Cardiac fibroblast (primary cell): ENCODE data around the gene AGAP5.

Experiments
- DNase-seq, 2 donors: peaks; one replicate each; pipeline versions ENCODE4 v3.0.0 to v3.0.0-alpha.2; 2010; ENCODE audit warnings: low read depth in 2 of 2
- H3K4me3 ChIP-seq, 2 donors: replicated peaks in 1 of 2; 1 replicate in 1 of 2; 2 replicates in 1 of 2; pipeline ENCODE4 v1.5.1; 2011; ENCODE audit warnings: low read depth in 2 of 2, low read length in 2 of 2, mild to moderate bottlenecking in 2 of 2, moderate library complexity in 1 of 2
- TF ChIP-seq, protein P1 (sequence below): IDR thresholded peaks from one replicate; pipeline ENCODE4 v1.5.1; 2011; ENCODE audit warnings: low read depth, mild to moderate bottlenecking, low read length, inconsistent platforms

AGAP5 gene

GRCh38 chr10:73647211-73647874, 50.6 kb downstream of the AGAP5 start:
- TF ChIP-seq, protein P1, sequence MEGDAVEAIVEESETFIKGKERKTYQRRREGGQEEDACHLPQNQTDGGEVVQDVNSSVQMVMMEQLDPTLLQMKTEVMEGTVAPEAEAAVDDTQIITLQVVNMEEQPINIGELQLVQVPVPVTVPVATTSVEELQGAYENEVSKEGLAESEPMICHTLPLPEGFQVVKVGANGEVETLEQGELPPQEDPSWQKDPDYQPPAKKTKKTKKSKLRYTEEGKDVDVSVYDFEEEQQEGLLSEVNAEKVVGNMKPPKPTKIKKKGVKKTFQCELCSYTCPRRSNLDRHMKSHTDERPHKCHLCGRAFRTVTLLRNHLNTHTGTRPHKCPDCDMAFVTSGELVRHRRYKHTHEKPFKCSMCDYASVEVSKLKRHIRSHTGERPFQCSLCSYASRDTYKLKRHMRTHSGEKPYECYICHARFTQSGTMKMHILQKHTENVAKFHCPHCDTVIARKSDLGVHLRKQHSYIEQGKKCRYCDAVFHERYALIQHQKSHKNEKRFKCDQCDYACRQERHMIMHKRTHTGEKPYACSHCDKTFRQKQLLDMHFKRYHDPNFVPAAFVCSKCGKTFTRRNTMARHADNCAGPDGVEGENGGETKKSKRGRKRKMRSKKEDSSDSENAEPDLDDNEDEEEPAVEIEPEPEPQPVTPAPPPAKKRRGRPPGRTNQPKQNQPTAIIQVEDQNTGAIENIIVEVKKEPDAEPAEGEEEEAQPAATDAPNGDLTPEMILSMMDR: no peak
- H3K4me3 ChIP-seq: peak overlapping the region; percentile 51 to 59
- peak; percentile 29 to 47 for DNase-seq

DNA sequence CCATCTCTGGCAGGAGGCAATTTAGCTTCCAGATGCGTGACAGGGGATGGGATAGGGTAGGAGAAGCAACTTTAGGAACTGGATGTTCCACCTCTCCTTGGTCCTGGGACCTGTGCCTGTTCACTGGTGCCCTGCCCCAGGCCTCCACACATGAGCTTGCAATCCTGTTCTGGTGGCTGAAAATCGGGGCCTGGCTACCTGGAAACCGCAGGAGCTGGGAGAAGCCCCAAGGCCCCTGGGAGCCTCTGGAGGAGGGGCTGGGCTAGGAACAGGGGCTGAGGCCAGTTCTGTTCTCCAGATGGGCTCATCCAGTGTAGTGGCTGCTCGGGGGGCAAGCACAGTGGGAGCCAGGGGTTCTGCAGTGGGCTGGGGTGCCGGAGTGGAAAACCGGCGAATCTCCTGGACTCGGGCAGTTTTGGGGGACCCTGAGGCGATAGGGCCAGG, 51.3 kb downstream of the AGAP5 start:
- no peak overlapping the region for H3K4me3 ChIP-seq
- TF ChIP-seq, protein P1: no peak
- DNase-seq: no peak

GRCh38 chr10:73645251-73645650, 52.7 kb downstream of the AGAP5 start:
- TF ChIP-seq, protein P1: no peak
- no peak for DNase-seq
- no peak overlapping the region for H3K4me3 ChIP-seq

DNA sequence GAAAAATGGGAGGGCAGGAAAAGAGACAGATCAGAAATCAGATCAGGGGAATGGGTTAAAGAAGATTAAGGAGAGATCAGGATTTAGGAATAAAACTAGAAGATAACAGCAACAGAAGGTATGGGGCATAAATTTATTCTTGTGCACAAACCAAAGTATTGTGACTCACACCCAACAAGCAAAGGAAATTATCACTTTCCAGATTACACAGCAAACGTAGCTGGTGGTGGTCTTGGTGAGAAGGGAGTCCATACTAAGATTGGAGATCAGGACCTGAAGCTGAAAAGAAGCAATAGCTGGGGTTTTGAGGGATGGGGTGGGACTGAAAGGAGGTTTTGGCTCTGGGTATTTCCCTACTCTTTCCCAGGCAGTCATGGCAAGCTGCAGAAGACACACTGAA, 53.1 kb downstream of the AGAP5 start:
- no peak for DNase-seq
- no peak overlapping the region for H3K4me3 ChIP-seq
- TF ChIP-seq, protein P1: no peak

DNA sequence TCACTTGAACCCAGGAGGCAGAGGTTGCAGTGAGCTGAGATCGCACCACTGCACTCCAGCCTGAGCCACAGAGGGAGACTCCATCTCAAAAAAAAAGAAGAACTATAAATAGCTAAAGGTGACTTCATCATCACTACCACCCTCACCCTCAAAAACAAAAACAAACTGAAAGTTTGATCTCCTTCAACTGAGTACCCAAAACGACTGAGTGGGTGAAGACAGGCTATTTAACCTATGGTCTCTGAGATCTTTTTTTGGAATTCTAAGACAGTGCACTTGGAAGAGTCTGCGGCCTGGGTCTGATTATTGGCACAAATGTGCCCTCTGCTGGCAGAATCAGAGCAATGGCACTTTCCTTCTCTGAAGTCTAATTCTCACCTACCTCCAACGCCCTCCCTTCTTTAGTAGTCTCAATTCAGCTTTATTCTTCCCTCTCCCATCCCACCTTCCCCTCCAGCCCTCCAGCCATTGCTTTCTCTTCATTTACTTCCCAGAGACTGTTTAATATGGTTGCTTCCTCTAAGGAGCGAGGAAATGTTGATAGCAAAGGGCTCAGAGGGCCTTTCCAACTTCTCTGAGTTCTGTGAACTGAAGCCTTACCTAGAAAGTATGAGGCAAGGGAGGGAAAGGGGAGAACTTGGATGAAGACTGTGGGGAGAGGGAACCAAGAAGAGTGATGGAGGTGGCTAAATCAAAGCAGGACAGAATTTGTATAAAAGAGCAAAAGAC, 53.7 kb downstream of the AGAP5 start:
- no peak overlapping the region for H3K4me3 ChIP-seq
- TF ChIP-seq, protein P1: peak; percentile 81
- peak; percentile 82 to 84 for DNase-seq

- TF ChIP-seq, protein P1: no peak
- H3K4me3 ChIP-seq: no peak overlapping the region
- no peak for DNase-seq
Observed at GRCh38 chr10:73643362-73643761, 54.5 kb downstream of the AGAP5 start.
